Central memory CD8-positive, alpha-beta T cell (primary cell): Measurements from ENCODE around the gene DNAH11.

Experiments used
- ATAC-seq: fragments of 150-1000 bp; cut with Tn5 transposase; replicated peaks from 2 replicates; pipeline ENCODE4 v1.10.0; 2022; ENCODE audit warnings: mild to moderate bottlenecking, moderate FRiP score, moderate number of reproducible peaks; ENCODE audit not compliant: poor library complexity, severe bottlenecking; ENCODE audit errors: extremely low read depth
- DNase-seq, 2 donors: peaks; one replicate each; pipeline ENCODE4 v3.0.0; 2021; ENCODE audit warnings: low spot score in 2 of 2
- H3K27ac Mint-ChIP-seq: one replicate; pipeline ENCODE4 v1.8.0; 2022; ENCODE audit warnings: low read depth, mild to moderate bottlenecking, moderate library complexity, mixed read lengths
- H3K27me3 Mint-ChIP-seq: one replicate; pipeline ENCODE4 v1.8.0; 2022; ENCODE audit warnings: mixed read lengths
- H3K36me3 Mint-ChIP-seq: one replicate; pipeline ENCODE4 v1.8.0; 2022; ENCODE audit warnings: mild to moderate bottlenecking, moderate library complexity, mixed read lengths; ENCODE audit not compliant: insufficient read depth
- H3K4me1 Mint-ChIP-seq: one replicate; pipeline ENCODE4 v1.8.0; 2022; ENCODE audit warnings: mixed read lengths
- H3K4me3 Mint-ChIP-seq: one replicate; pipeline ENCODE4 v1.8.0; 2022; ENCODE audit warnings: mild to moderate bottlenecking, moderate library complexity, mixed read lengths
- H3K9me3 Mint-ChIP-seq: one replicate; pipeline ENCODE4 v1.8.0; 2022; ENCODE audit warnings: mixed read lengths

DNAH11 gene

GRCh38 chr7:21773326-21773725 lies 230.5 kb downstream of the DNAH11 start:
- Mint-ChIP-seq H3K36me3 (no peaks in the 10 kb centered on the region), H3K27me3 (peaks cover 67% of the 10 kb centered on the region), H3K27ac (no peak overlapping the region), H3K9me3 (no peaks in the 10 kb centered on the region), H3K4me3 (no peak overlapping the region), H3K4me1 (no peaks in the 10 kb centered on the region)
- DNase-seq (no peak), ATAC-seq (no peak)

- Mint-ChIP-seq H3K27ac (no peak overlapping the region), H3K4me3 (no peak overlapping the region), H3K27me3 (peaks cover 69% of the 10 kb centered on the region), H3K4me1 (no peaks in the 10 kb centered on the region), H3K9me3 (no peaks in the 10 kb centered on the region), H3K36me3 (no peaks in the 10 kb centered on the region)
- DNase-seq (no peak), ATAC-seq (no peak)
Measured at GRCh38 chr7:21777921-21778320, 235.1 kb downstream of the DNAH11 start.

GRCh38 chr7:21778953-21779352 lies 236.1 kb downstream of the DNAH11 start:
- H3K9me3 Mint-ChIP-seq, result no peaks in the 10 kb centered on the region
- no peak overlapping the region for H3K4me3 Mint-ChIP-seq
- no peaks in the 10 kb centered on the region for H3K4me1 Mint-ChIP-seq
- peaks cover 58% of the 10 kb centered on the region for H3K27me3 Mint-ChIP-seq
- DNase-seq, result no peak
- H3K36me3 Mint-ChIP-seq, result no peaks in the 10 kb centered on the region
- no peak overlapping the region for H3K27ac Mint-ChIP-seq
- no peak for ATAC-seq

GRCh38 chr7:21782996-21783395 lies 240.2 kb downstream of the DNAH11 start:
- H3K4me1 Mint-ChIP-seq, result no peaks in the 10 kb centered on the region
- ATAC-seq, result no peak

GRCh38 chr7:21784989-21785388 lies 242.2 kb downstream of the DNAH11 start:
- no peaks in the 10 kb centered on the region for H3K9me3 Mint-ChIP-seq
- H3K36me3 Mint-ChIP-seq, result peaks cover 2% of the 10 kb centered on the region
- H3K27me3 Mint-ChIP-seq, result peaks cover 38% of the 10 kb centered on the region
- H3K4me1 Mint-ChIP-seq, result no peaks in the 10 kb centered on the region
- no peak for ATAC-seq
- DNase-seq, result no peak
- H3K4me3 Mint-ChIP-seq, result no peak overlapping the region
- H3K27ac Mint-ChIP-seq, result no peak overlapping the region

More at GRCh38 chr7:21782996-21783395, 240.2 kb downstream of the DNAH11 start:
- no peaks in the 10 kb centered on the region for H3K36me3 Mint-ChIP-seq
- H3K4me3 Mint-ChIP-seq, result no peak overlapping the region
- H3K27ac Mint-ChIP-seq, result no peak overlapping the region
- no peaks in the 10 kb centered on the region for H3K9me3 Mint-ChIP-seq
- DNase-seq, result no peak
- peaks cover 42% of the 10 kb centered on the region for H3K27me3 Mint-ChIP-seq

- Mint-ChIP-seq H3K9me3 (no peaks in the 10 kb centered on the region), H3K27ac (no peak overlapping the region), H3K4me3 (no peak overlapping the region), H3K4me1 (no peaks in the 10 kb centered on the region), H3K27me3 (peaks cover 39% of the 10 kb centered on the region), H3K36me3 (no peaks in the 10 kb centered on the region)
- no peak for DNase-seq
- no peak for ATAC-seq
Measured at GRCh38 chr7:21805791-21806190, 263.0 kb downstream of the DNAH11 start.

GRCh38 chr7:21806388-21806787 lies 263.5 kb downstream of the DNAH11 start:
- H3K27me3 Mint-ChIP-seq, result peaks cover 45% of the 10 kb centered on the region
- DNase-seq (no peak), ATAC-seq (no peak)
- H3K4me3 Mint-ChIP-seq, result no peak overlapping the region
- no peak overlapping the region for H3K27ac Mint-ChIP-seq
- H3K36me3 Mint-ChIP-seq, result no peaks in the 10 kb centered on the region
- no peaks in the 10 kb centered on the region for H3K4me1 Mint-ChIP-seq
- H3K9me3 Mint-ChIP-seq, result no peaks in the 10 kb centered on the region

- Mint-ChIP-seq H3K27me3 (peaks cover 24% of the 10 kb centered on the region), H3K4me1 (no peaks in the 10 kb centered on the region), H3K9me3 (no peaks in the 10 kb centered on the region), H3K36me3 (no peaks in the 10 kb centered on the region), H3K27ac (no peak overlapping the region), H3K4me3 (no peak overlapping the region)
- ATAC-seq (no peak), DNase-seq (no peak)
Measured at GRCh38 chr7:21819048-21819447, 276.2 kb downstream of the DNAH11 start.

GRCh38 chr7:21828841-21829240 lies 286.0 kb downstream of the DNAH11 start:
- Mint-ChIP-seq H3K27ac (no peak overlapping the region), H3K36me3 (no peaks in the 10 kb centered on the region), H3K9me3 (no peaks in the 10 kb centered on the region), H3K4me3 (no peak overlapping the region), H3K27me3 (peaks cover 44% of the 10 kb centered on the region), H3K4me1 (no peaks in the 10 kb centered on the region)
- no peak for DNase-seq
- ATAC-seq, result no peak

GRCh38 chr7:21829731-21830130 lies 286.9 kb downstream of the DNAH11 start:
- Mint-ChIP-seq H3K4me3 (no peak overlapping the region), H3K4me1 (no peaks in the 10 kb centered on the region), H3K27me3 (peaks cover 52% of the 10 kb centered on the region), H3K9me3 (no peaks in the 10 kb centered on the region), H3K36me3 (no peaks in the 10 kb centered on the region), H3K27ac (no peak overlapping the region)
- no peak for ATAC-seq
- no peak for DNase-seq

- Mint-ChIP-seq H3K27me3 (peaks cover 9% of the 10 kb centered on the region), H3K36me3 (peaks cover 1% of the 10 kb centered on the region), H3K4me3 (no peak overlapping the region), H3K4me1 (no peaks in the 10 kb centered on the region), H3K9me3 (no peaks in the 10 kb centered on the region), H3K27ac (no peak overlapping the region)
- no peak for DNase-seq
- no peak for ATAC-seq
Measured at GRCh38 chr7:21844742-21845141, 301.9 kb downstream of the DNAH11 start.

GRCh38 chr7:21850531-21851285 lies 307.9 kb downstream of the DNAH11 start:
- peaks cover 5% of the 10 kb centered on the region for H3K4me1 Mint-ChIP-seq
- ATAC-seq (no peak), DNase-seq (no peak)
- H3K27ac Mint-ChIP-seq, result no peak overlapping the region
- H3K36me3 Mint-ChIP-seq, result peaks cover 1% of the 10 kb centered on the region
- no peaks in the 10 kb centered on the region for H3K9me3 Mint-ChIP-seq
- no peak overlapping the region for H3K4me3 Mint-ChIP-seq
- H3K27me3 Mint-ChIP-seq, result peaks cover 40% of the 10 kb centered on the region

GRCh38 chr7:21851559-21851967 lies 308.7 kb downstream of the DNAH11 start:
- no peaks in the 10 kb centered on the region for H3K9me3 Mint-ChIP-seq
- DNase-seq (no peak), ATAC-seq (no peak)
- H3K27ac Mint-ChIP-seq, result no peak overlapping the region
- H3K4me1 Mint-ChIP-seq, result peaks cover 5% of the 10 kb centered on the region
- peaks cover 48% of the 10 kb centered on the region for H3K27me3 Mint-ChIP-seq
- no peak overlapping the region for H3K4me3 Mint-ChIP-seq
- peaks cover 1% of the 10 kb centered on the region for H3K36me3 Mint-ChIP-seq
